B cell (primary cell): ENCODE measurements around the gene ELK3. TPM values are rescaled to one million over a fixed set of nuclear protein-coding genes. Genes with fewer than 3 reads are reported as not detected.

Source experiments
- ATAC-seq: fragments of 200-7000 bp; cut with Tn5 transposase; one replicate; pipeline ENCODE4 v1.10.0; 2021; ENCODE audit warnings: low read depth, mild to moderate bottlenecking, moderate number of reproducible peaks, moderate library complexity
- CTCF ChIA-PET: fragments of 350-600 bp; sonication (Branson Sonifier 250); formaldehyde crosslinking; loops from one replicate; lab custom pipeline; 2021; ENCODE audit warnings: antibody characterized with exemption, inconsistent platforms; lab: Charles Lee
- POLR2A ChIA-PET: fragments of 350-600 bp; sonication (Branson Sonifier 250); formaldehyde crosslinking; loops from one replicate; lab custom pipeline; 2021; ENCODE audit warnings: antibody characterized with exemption; lab: Charles Lee
- DNase-seq: peaks from one replicate; pipeline ENCODE4 v3.0.0; 2013
- H2AFZ ChIP-seq: 2 replicates; pipeline ENCODE4 v1.6.1; 2012; ENCODE audit warnings: mild to moderate bottlenecking, low read depth, low read length; ENCODE audit not compliant: insufficient read depth, poor library complexity, severe bottlenecking
- H3K27ac ChIP-seq, 2 donors: 1 replicate in 1 of 2; 2 replicates in 1 of 2; pipeline ENCODE4 v1.5.1; 2012 to 2013; ENCODE audit warnings: low read length in 2 of 2, mild to moderate bottlenecking in 2 of 2, moderate library complexity in 1 of 2
- H3K27me3 ChIP-seq, 4 experiments: fragments of 200-600 bp in 1 of 4; sonication (generic) in 1 of 4; replicated peaks in 1 of 4; 1 replicate in 2 of 4; 2 replicates in 2 of 4; pipeline versions ENCODE4 v1.6.1 to v1.7.0; 2013 to 2016; ENCODE audit warnings: low read length in 3 of 4, mild to moderate bottlenecking in 2 of 4, mixed read lengths in 1 of 4, moderate library complexity in 1 of 4; ENCODE audit not compliant: insufficient read depth in 4 of 4, control insufficient read depth in 3 of 4; ENCODE audit errors: control extremely low read depth in 1 of 4
- H3K36me3 ChIP-seq, 2 experiments: replicated peaks in 1 of 2; 1 replicate in 1 of 2; 2 replicates in 1 of 2; pipeline versions ENCODE4 v1.6.1 to v1.7.1; 2013; ENCODE audit warnings: low read length in 1 of 2; ENCODE audit not compliant: insufficient read depth in 2 of 2, control insufficient read depth in 1 of 2; ENCODE audit errors: control extremely low read depth in 1 of 2, extremely low read depth in 1 of 2
- H3K4me1 ChIP-seq, 2 donors: fragments of 200-600 bp in 1 of 2; sonication (generic) in 1 of 2; 1 replicate in 1 of 2; 2 replicates in 1 of 2; pipeline versions ENCODE4 v1.5.1 to v1.6.1; 2013 to 2017; ENCODE audit warnings: low read length in 2 of 2; ENCODE audit not compliant: control insufficient read depth in 2 of 2, insufficient read depth in 2 of 2
- H3K4me2 ChIP-seq: replicated peaks from 2 replicates; pipeline ENCODE3; 2012; ENCODE audit warnings: mild to moderate bottlenecking, low read depth, low read length; ENCODE audit not compliant: poor library complexity, severe bottlenecking
- H3K4me3 ChIP-seq, 5 experiments: fragments of 200-600 bp in 1 of 5; sonication (generic) in 1 of 5; 1 replicate in 3 of 5; 2 replicates in 2 of 5; pipeline versions ENCODE4 v1.5.1 to v1.7.0; 2011 to 2016; ENCODE audit warnings: low read length in 4 of 5, mild to moderate bottlenecking in 4 of 5, low read depth in 2 of 5, control low read depth in 1 of 5, moderate library complexity in 1 of 5; ENCODE audit not compliant: insufficient read depth in 1 of 5; ENCODE audit errors: control extremely low read depth in 1 of 5, extremely low read depth in 1 of 5
- H3K79me2 ChIP-seq: fragments of 200-600 bp; sonication (generic); one replicate; pipeline ENCODE4 v1.6.0; 2016; ENCODE audit warnings: low read length; ENCODE audit not compliant: control insufficient read depth, insufficient read depth
- H3K9ac ChIP-seq: fragments of 200-600 bp; sonication (generic); 2 replicates; pipeline ENCODE4 v1.6.1; 2017; ENCODE audit warnings: mild to moderate bottlenecking, low read length, moderate library complexity
- H3K9me3 ChIP-seq, 3 donors: one replicate each; pipeline versions ENCODE4 v1.6.1 to v1.7.1; 2013; ENCODE audit warnings: low read length in 2 of 3; ENCODE audit not compliant: control insufficient read depth in 2 of 3, insufficient read depth in 1 of 3; ENCODE audit errors: control extremely low read depth in 1 of 3
- H4K20me1 ChIP-seq: 2 replicates; pipeline ENCODE4 v1.6.0; 2012; ENCODE audit warnings: mild to moderate bottlenecking, low read length; ENCODE audit not compliant: insufficient read depth, control insufficient read depth, poor library complexity, severe bottlenecking
- H3K27ac Mint-ChIP-seq: one replicate; pipeline ENCODE4 v1.8.0; 2021; ENCODE audit warnings: mixed read lengths
- H3K27me3 Mint-ChIP-seq: one replicate; pipeline ENCODE4 v1.8.0; 2021; ENCODE audit warnings: mixed read lengths
- H3K4me1 Mint-ChIP-seq: one replicate; pipeline ENCODE4 v1.8.0; 2021; ENCODE audit warnings: mixed read lengths
- H3K4me3 Mint-ChIP-seq: one replicate; pipeline ENCODE4 v1.8.0; 2021; ENCODE audit warnings: mixed read lengths
- H3K9me3 Mint-ChIP-seq: one replicate; pipeline ENCODE4 v1.8.0; 2022; ENCODE audit warnings: mixed read lengths; ENCODE audit not compliant: insufficient read depth
- CTCF ChIP-seq: fragments of 200-600 bp; IDR thresholded peaks from one replicate; pipeline ENCODE4 v1.8.0; 2022; ENCODE audit warnings: antibody characterized with exemption, mild to moderate bottlenecking
- EZH2 ChIP-seq: IDR thresholded peaks from 2 replicates; pipeline ENCODE4 v1.6.1; 2012; ENCODE audit warnings: borderline replicate concordance, low read depth, mild to moderate bottlenecking, moderate library complexity, low read length; ENCODE audit not compliant: insufficient read depth, poor library complexity, severe bottlenecking
- WGBS: methylation state at CpG from one replicate; pipeline ENCODE4 v1.1.5; 2013; ENCODE audit warnings: missing lambda C conversion rate; ENCODE audit not compliant: insufficient coverage; 5-methylcytosine and 5-hydroxymethylcytosine counted together
- intact Hi-C: fragments of 100-400 bp; cut with micrococcal nuclease; formaldehyde crosslinking; loops from one replicate; pipeline ENCODE4 v1.10.0; 2022
- polyA plus RNA-seq: library from polyadenylated mRNA; depleted of rRNA; stranded (reverse); fragments of >200 nt; gene quantifications from 2 replicates; pipeline ENCODE4 v1.2.3, GENCODE V29; 2012
- total RNA-seq, 2 donors: library from RNA; stranded (reverse); fragments of 120-200 nt in 1 of 2; gene quantifications; 1 replicate in 1 of 2; 2 replicates in 1 of 2; pipeline versions ENCODE4 v1.2.3 to v1.2.4, GENCODE V29; 2013 to 2022

Gene ELK3
- total and polyA plus RNA-seq, 2 donors (not counting 1 experiment from before 2014, with no cell fraction given), result 10.5 to 87.1 TPM

GRCh38 chr12:96197503-96198272 is 3.5 kb downstream of the ELK3 start:
- TF ChIP-seq CTCF (no peak), EZH2 (no peak)

GRCh38 chr12:96198965-96199364 is 4.8 kb downstream of the ELK3 start:
- DNase-seq, result peak; percentile 54
- H3K4me3 Mint-ChIP-seq, result peak overlapping the region; percentile 60
- Histone ChIP-seq H4K20me1 (peaks cover 19% of the 10 kb centered on the region), H3K9ac (peak overlapping the region; percentile 11), H3K4me3 (peak overlapping the region in 2 of 5 experiments; percentile 8 to 30), H3K36me3 (peaks cover 0 to 17% of the 10 kb centered on the region in 2 experiments), H3K4me2 (peak overlapping the region; percentile 54), H3K27me3 (no peaks in the 10 kb centered on the region), H3K9me3 (no peaks in the 10 kb centered on the region), H3K79me2 (peaks cover 81% of the 10 kb centered on the region), H3K4me1 (peaks cover 53 to 54% of the 10 kb centered on the region in 2 donors), H2AFZ (no peak overlapping the region), H3K27ac (peak overlapping the region; percentile 52 to 81)
- POLR2A ChIA-PET, result interaction anchor here (0.7 kb wide), 1 partner anchor 16 kb away, joined by 3 read pairs; no protein-coding TSS in a partner anchor
- TF ChIP-seq CTCF (no peak), EZH2 (no peak)
- CTCF ChIA-PET, result interaction anchor here (1.0 to 1.1 kb wide), 3 partner anchors 12 to 318 kb away, joined by 3 read pairs; partner anchors contain the start of gene LTA4H
- H3K27me3 Mint-ChIP-seq, result no peaks in the 10 kb centered on the region
- ATAC-seq, result peak; percentile 12
- H3K27ac Mint-ChIP-seq, result peak overlapping the region; percentile 75
- H3K9me3 Mint-ChIP-seq, result no peaks in the 10 kb centered on the region
- peaks cover 62% of the 10 kb centered on the region for H3K4me1 Mint-ChIP-seq
- intact Hi-C loops, result loop anchor here (2.0 to 10.0 kb wide), 4 partner anchors 54 to 288 kb away; partner anchors contain the start of genes AMDHD1, CCDC38, CFAP54 and LTA4H

More at GRCh38 chr12:96197503-96198272, 3.5 kb downstream of the ELK3 start:
- H3K4me3 Mint-ChIP-seq, result peak overlapping the region; percentile 97
- Histone ChIP-seq H3K4me1 (peaks cover 62 to 66% of the 10 kb centered on the region in 2 donors), H3K9ac (no peak overlapping the region), H3K27ac (peak overlapping the region; percentile 32 to 81), H3K36me3 (peaks cover 0 to 12% of the 10 kb centered on the region in 2 experiments), H3K27me3 (no peaks in the 10 kb centered on the region), H3K9me3 (no peaks in the 10 kb centered on the region), H3K4me2 (peak overlapping the region; percentile 54), H2AFZ (no peak overlapping the region), H4K20me1 (peaks cover 8% of the 10 kb centered on the region), H3K4me3 (no peak overlapping the region), H3K79me2 (peaks cover 68% of the 10 kb centered on the region)
- WGBS, result no CpG with 5 or more reads among the region's 3 CpGs
- intact Hi-C loops, result loop anchor here (2.0 to 10.0 kb wide), 4 partner anchors 53 to 290 kb away; partner anchors contain the start of genes AMDHD1, CCDC38, CFAP54 and LTA4H
- POLR2A ChIA-PET, result no interaction called here
- no peaks in the 10 kb centered on the region for H3K9me3 Mint-ChIP-seq
- H3K4me1 Mint-ChIP-seq, result peaks cover 67% of the 10 kb centered on the region
- DNase-seq, result no peak
- H3K27ac Mint-ChIP-seq, result peak overlapping the region; percentile 76
- no peaks in the 10 kb centered on the region for H3K27me3 Mint-ChIP-seq
- CTCF ChIA-PET, result interaction anchor here (0.6 to 1.5 kb wide), 3 partner anchors 14 to 132 kb away, joined by 3 to 6 read pairs (median 4); no protein-coding TSS in a partner anchor
- no peak for ATAC-seq
